SH-SY5Y (cell line): ENCODE results near the gene COBLL1.

Source experiments
- GATA2 ChIP-seq: IDR thresholded peaks from 2 replicates; pipeline ENCODE4 v1.6.1; 2011; ENCODE audit warnings: mild to moderate bottlenecking, low read depth, low read length
- GATA3 ChIP-seq: IDR thresholded peaks from 2 replicates; pipeline ENCODE4 v1.6.1; 2011; ENCODE audit warnings: low read depth, mild to moderate bottlenecking, low read length, moderate library complexity

DNA sequence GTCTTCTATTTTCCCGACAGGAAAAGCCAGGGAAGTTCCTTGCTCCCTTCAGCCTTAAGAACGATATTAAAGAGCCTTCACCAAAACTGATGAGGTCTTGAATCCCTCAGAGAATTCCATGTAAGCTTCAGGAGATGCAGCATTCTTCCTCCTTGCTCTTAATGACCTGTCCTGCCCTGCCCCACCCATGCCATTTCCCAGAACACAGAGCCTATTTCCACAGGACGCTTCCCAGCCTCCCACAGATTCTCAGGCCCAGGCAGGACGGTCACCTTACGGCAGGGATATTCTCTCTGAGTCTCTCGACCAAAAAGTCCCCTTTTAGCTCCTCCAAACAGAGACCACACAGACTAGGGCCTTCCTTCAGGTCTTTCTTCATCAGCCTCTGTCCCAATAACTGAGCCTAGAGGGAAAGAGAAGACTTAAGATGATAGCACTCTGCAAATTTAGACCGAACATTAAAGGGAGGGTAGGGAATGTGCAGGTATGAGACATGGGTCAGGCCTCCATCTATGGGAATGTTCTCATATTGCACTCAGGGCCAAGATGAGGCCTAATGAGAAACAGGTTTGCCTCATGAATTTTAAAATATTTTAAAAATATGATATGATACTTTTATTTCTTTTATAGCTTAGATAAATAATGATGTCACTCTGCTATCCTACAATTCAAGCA, 62.1 kb downstream of the COBLL1 start:
- TF ChIP-seq GATA2 = no peak
- no peak for TF ChIP-seq GATA3
